HG03571 (cell line): ENCODE data around the gene HDDC3.

Experiments used
- ATAC-seq: cut with Tn5 transposase; IDR thresholded peaks from one replicate; pipeline ENCODE4 v1.9.1; 2021; ENCODE audit not compliant: unreplicated experiment

The HDDC3 gene

GRCh38 chr15:90892498-90893174 is 39.7 kb downstream of the HDDC3 start:
- ATAC-seq: no peak

GRCh38 chr15:90892023-90892422 is 40.3 kb downstream of the HDDC3 start:
- no peak for ATAC-seq

GRCh38 chr15:90891346-90891949 is 40.9 kb downstream of the HDDC3 start:
- ATAC-seq: no peak

GRCh38 chr15:90890839-90891238 is 41.5 kb downstream of the HDDC3 start:
- ATAC-seq: no peak

- no peak for ATAC-seq
Measured at GRCh38 chr15:90889736-90890456, 42.5 kb downstream of the HDDC3 start.

GRCh38 chr15:90889313-90889730 is 43.0 kb downstream of the HDDC3 start:
- no peak for ATAC-seq

- no peak for ATAC-seq
Measured at GRCh38 chr15:90887037-90887481, 45.3 kb downstream of the HDDC3 start.

- ATAC-seq: no peak
Measured at GRCh38 chr15:90886291-90886614, 46.1 kb downstream of the HDDC3 start.

- ATAC-seq: peak; percentile 65
Measured at GRCh38 chr15:90885432-90886290, 46.7 kb downstream of the HDDC3 start.

GRCh38 chr15:90884719-90885431 is 47.5 kb downstream of the HDDC3 start:
- ATAC-seq: no peak

- no peak for ATAC-seq
Measured at GRCh38 chr15:90883976-90884718, 48.2 kb downstream of the HDDC3 start, which contains the start of gene FES. FES (plus strand) TSS chr15:90884504; CDS start chr15:90885046, 542 bp downstream.

- no peak for ATAC-seq
Measured at GRCh38 chr15:90883526-90883975, 48.8 kb downstream of the HDDC3 start.

- ATAC-seq: no peak
Measured at GRCh38 chr15:90882781-90883525, 49.4 kb downstream of the HDDC3 start.

GRCh38 chr15:90881978-90882721 is 50.2 kb downstream of the HDDC3 start:
- ATAC-seq: no peak

- ATAC-seq: no peak
Measured at GRCh38 chr15:90881181-90881977, 51.0 kb downstream of the HDDC3 start.

GRCh38 chr15:90880381-90881145 is 51.8 kb downstream of the HDDC3 start:
- ATAC-seq: no peak
